Ecto neural progenitor cell (in vitro differentiated cells): Measurements from ENCODE around the gene CYBC1.

Source experiments
- DNase-seq: peaks from one replicate; pipeline ENCODE4 v3.0.0-alpha.2; 2018; ENCODE audit warnings: low spot score

Gene CYBC1

GRCh38 chr17:82447876-82448275, 2.7 kb downstream of the CYBC1 start:
- DNase-seq, result no peak

GRCh38 chr17:82446649-82447048, 3.9 kb downstream of the CYBC1 start:
- DNase-seq, result no peak

- no peak for DNase-seq
Observed at GRCh38 chr17:82446124-82446523, 4.4 kb downstream of the CYBC1 start.

- no peak for DNase-seq
Observed at GRCh38 chr17:82445542-82445941, 5.0 kb downstream of the CYBC1 start.

DNA sequence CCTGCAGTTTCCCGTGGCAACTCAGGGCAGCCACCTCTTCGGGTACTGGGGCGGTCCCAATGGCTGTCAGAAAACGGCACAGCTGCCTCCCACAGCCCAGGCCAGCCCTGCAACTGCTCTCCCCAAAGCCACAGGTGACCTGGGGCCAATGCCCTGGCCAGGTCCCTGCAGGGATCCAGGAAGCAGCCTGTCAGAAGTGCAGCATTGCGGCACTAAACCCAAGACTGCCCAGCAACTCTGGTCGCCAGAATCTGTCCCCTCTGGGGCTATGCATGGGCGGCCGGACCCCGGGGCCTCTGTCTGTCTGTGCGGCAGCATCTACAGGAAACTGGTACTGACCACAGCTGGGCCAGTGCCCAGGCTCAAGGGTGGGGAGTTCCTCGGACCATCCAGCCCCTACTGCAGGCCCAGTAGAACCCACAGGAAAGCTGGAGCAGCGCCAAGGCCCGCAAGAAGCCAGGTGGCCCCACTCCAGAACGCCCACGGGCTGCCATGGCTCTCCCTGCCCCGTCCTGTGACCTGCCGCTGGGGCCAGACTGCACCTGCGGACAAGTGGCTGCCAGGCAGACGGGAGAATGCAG, 5.5 kb downstream of the CYBC1 start:
- DNase-seq, result no peak

- DNase-seq, result no peak
Observed at GRCh38 chr17:82444284-82444893, 6.2 kb downstream of the CYBC1 start.

GRCh38 chr17:82443465-82444283, 6.9 kb downstream of the CYBC1 start:
- no peak for DNase-seq

GRCh38 chr17:82442643-82443464, 7.7 kb downstream of the CYBC1 start:
- no peak for DNase-seq

DNA sequence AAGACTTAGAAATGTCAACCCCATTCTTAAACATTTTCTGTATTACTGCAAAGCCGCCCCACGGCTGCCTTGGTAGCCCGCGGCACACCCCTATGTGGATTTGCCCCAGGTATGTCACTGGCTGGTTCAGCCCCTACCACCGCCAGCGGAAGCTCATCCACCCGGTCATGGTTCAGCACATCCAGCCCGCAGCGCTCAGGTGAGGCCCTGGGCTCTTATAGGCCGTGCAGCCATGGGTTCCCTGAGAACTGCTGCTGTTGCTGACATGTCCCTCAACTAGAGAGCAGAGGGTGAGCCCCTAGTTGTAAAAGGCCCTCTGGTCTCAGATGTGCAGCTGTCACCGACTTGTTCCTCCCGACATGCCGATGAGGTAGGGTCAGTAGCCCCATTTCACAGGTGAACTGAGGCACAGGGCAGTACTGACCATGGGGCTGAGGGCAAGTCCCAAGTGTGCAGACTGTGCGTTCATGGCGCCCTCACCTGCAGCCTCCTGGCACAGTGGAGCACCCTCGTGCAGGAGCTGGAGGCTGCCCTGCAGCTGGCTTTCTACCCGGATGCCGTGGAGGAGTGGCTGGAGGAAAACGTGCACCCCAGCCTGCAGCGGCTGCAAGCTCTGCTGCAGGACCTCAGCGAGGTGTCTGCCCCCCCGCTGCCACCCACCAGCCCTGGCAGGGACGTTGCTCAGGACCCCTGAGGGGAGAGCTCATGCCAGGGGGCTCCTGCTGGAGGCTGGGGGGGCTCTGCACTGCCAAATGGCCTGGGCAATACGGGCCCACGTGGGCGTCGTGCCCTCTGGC, 8.7 kb downstream of the CYBC1 start:
- no peak for DNase-seq

- DNase-seq, result no peak
Observed at GRCh38 chr17:82440991-82441627, 9.4 kb downstream of the CYBC1 start.

DNA sequence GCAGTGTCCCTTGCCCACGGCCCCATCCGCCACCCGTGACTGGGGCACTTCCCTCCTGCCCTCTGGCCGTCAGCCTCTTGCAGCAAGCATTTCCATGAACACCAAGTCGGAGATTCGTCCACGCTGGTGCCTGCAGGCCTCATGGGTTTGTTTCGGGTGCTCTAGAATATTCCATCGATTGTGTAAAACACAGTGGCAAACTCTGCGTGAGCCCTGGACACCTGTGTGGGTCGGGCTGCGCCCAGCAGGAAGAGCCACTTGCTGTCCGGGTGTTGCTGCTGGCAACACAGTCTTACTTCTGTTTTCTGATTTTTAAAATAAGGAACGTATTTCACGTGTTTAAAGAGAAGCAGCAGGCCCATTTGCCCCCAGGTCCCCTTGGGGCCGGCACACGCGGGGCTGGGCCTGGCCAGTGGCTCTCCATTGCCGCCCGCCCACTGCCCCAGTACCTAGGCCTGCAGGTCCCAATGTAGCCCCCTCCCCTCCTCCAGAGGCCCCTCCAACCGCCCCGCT, 10.0 kb downstream of the CYBC1 start:
- no peak for DNase-seq

- no peak for DNase-seq
Observed at GRCh38 chr17:82439829-82440365, 10.7 kb downstream of the CYBC1 start.

DNA sequence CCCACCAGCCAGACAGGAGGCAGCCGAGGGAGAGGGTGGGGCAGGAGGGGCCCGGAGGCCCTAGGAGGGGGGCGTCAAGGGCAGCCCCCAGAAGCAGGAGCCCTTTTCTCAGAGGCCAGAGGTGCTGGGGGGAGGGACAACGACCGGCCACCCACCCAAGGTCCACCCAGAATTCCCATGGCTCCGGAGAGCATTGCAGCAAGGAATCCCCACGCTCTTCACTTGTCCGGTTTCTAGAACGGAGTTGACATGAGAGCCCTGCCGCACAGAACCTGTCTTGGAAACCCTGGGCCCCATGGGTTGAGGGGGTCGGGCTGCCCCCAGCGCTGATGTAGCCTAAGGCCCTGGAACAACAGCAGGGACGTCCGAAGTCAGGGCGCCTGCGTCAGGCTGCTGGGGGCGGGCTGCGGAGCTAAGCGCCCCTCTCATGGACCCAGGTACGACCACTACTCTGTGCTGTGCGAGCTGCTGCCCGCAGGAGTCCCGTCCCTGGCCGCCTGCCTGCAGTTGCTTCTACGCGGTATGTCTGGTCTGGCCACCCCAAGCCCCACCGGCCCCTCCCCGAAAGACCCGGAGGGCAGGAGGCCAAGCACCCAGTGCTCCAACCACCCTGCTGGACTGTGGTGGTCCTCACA, 11.2 kb downstream of the CYBC1 start:
- no peak for DNase-seq

- no peak for DNase-seq
Observed at GRCh38 chr17:82438401-82439193, 12.0 kb downstream of the CYBC1 start.

DNA sequence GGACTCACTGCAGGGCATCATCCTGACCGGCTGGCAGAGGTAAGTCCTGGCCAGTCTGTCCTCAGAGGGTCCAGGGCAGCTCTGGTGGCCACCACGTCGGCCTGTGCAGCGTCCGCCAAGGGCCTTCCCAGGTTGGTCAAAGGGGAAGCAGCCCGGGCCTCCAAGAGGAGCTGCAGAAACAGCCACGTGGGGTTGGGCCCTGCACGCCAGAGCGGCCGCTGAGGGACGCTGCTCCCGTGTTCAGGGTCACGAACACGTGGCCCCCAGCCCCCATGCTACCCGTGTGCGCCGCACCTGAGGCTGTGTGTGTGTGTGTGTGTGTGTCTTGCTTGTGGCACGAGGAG, 13.3 kb downstream of the CYBC1 start:
- no peak for DNase-seq

- no peak for DNase-seq
Observed at GRCh38 chr17:82436601-82437324, 13.8 kb downstream of the CYBC1 start.

DNA sequence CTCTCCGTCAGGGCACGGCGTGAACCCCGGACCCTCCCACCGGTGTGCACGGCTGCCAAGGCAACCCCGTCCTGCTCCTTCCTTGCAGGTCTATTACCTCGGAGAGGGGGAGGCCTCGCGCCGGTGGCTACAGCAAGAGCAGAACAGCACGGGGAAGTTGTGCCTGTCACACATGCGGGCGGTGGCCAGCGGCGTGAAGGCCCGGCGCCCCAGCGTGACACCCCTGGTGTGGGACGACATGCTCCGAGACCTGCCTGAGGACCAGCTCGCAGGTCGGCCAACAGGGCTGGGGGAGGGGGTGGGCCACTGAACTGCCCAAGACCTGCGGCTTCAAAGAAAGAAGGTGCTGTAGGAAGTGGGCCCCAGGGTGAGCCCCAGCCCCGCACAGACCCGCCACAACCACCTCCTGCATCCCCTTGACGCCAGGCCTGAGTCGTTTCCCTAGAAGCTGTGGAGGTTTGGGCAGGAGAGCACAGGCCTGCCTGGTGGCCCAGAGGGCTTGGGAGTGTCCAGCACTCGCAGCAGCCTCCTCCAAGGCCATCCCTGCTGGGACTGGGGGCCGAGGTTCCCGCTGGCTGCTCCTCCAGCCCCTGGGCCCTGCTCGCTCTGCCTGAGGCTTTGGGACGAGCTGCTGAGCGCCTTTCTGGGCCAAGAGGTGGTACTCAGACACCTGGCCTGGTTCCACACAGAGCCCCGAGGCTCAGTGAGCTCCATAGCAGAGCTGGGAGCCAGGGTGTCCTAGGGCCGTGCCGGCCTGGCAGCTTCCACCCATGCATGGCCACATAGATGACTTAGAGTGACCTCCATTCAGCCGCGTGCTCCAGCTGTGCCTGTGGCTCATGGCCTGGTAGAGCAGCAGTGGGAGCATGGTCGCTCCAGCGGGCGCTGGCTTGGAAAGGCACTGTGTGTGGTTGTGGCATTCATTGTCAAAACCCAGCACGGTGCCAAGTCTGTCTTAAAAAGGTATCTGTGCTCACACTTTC, 14.7 kb downstream of the CYBC1 start:
- DNase-seq, result no peak

GRCh38 chr17:82435103-82435502, 15.4 kb downstream of the CYBC1 start:
- no peak for DNase-seq
